Measurements from ENCODE around the gene C11orf21. TPM values are rescaled to one million over a fixed set of nuclear protein-coding genes. Genes with fewer than 3 reads are reported as not detected.

The C11orf21 gene
- total and polyA plus RNA-seq, 12 donors: 0.04 to 2.1 (median 0.37) TPM

DNA sequence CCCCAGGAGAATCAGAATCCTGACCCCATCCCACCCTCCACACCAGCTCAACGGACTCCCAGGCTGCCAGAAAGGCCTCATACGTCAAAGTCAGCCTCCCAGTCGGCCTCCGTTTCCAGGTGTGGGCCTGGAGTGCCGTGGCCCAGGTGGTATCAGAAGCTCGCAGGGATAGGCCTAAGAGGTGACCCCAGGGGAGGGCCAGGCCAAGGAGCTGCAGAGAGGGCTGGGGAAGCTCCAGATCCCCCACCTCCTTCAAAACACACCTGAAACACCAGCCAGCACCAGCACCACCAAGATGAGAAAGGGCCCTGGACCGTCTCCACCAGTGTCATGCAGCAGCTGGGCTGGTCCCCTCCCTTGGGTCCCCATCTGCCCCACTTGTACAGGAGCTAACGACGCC is 51.7 kb downstream of the C11orf21 start:
- no peaks in the 10 kb centered on the region for H3K36me3 ChIP-seq (replicated peaks in 1 of 2)
- intact Hi-C loops (cut with DNase I): no loop called here
- no peak for TF ChIP-seq POLR2A (IDR thresholded peaks at IDR 0.05)
- TF ChIP-seq, protein P1, sequence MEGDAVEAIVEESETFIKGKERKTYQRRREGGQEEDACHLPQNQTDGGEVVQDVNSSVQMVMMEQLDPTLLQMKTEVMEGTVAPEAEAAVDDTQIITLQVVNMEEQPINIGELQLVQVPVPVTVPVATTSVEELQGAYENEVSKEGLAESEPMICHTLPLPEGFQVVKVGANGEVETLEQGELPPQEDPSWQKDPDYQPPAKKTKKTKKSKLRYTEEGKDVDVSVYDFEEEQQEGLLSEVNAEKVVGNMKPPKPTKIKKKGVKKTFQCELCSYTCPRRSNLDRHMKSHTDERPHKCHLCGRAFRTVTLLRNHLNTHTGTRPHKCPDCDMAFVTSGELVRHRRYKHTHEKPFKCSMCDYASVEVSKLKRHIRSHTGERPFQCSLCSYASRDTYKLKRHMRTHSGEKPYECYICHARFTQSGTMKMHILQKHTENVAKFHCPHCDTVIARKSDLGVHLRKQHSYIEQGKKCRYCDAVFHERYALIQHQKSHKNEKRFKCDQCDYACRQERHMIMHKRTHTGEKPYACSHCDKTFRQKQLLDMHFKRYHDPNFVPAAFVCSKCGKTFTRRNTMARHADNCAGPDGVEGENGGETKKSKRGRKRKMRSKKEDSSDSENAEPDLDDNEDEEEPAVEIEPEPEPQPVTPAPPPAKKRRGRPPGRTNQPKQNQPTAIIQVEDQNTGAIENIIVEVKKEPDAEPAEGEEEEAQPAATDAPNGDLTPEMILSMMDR (IDR thresholded peaks at IDR 0.05): no peak
- H3K9me3 ChIP-seq (replicated peaks in 1 of 3): no peaks in the 10 kb centered on the region
- H3K27ac ChIP-seq: no peak overlapping the region
- no peaks in the 10 kb centered on the region for H3K27me3 ChIP-seq
- no peaks in the 10 kb centered on the region for H3K4me1 ChIP-seq (replicated peaks in 1 of 2)
- no peak overlapping the region for H3K4me3 ChIP-seq
- WGBS, 4 donors: 77 to 84% (median 77%) methylated on average over 4 to 9 of the region's 9 CpGs; no CpG with 5 or more reads in 1 of the 4 donors
- DNase-seq: peak in 1 of 7 donors; percentile 28

DNA sequence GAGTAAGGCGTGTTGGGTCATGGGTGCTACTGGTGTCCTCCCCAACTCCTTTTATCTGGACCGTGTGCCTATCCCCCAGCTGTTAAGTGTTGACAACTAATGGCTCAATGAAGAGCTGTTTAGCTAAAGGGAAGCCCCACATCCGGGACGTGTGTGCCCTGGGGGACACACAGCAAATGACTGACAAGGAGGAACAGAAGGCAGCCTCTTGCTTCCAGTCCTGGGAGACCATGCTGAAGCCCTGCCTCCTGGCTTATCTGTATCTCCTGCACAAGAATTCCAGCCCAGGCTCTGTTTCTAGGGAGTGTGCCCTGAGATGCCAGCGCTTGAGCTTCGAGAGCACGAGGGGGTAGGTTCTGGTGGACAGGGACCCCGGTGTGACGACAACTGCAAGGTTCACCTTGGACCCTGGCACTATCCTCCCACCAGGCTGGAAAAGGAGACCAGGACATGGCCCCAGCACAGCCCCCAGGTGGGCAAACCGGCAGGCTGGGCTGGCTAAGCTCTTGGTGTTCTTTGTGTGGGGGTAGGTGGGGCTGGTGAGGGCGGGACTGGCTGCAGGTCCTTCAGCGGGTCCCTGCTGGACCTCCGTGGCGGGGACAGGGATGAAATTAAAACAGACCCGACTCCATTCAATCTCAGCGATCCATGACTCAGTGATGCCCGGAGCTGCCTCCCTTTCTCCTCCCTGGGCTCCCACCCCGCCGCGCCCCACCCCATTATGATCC is 52.4 kb downstream of the C11orf21 start:
- intact Hi-C loops (cut with DNase I): no loop called here
- no peaks in the 10 kb centered on the region for H3K9me3 ChIP-seq (replicated peaks in 1 of 3)
- TF ChIP-seq, protein P1 (IDR thresholded peaks at IDR 0.05): no peak
- no peak for TF ChIP-seq POLR2A (IDR thresholded peaks at IDR 0.05)
- no peak overlapping the region for H3K4me3 ChIP-seq
- H3K27ac ChIP-seq: no peak overlapping the region
- DNase-seq: no peak
- no peaks in the 10 kb centered on the region for H3K4me1 ChIP-seq (replicated peaks in 1 of 2)
- no peaks in the 10 kb centered on the region for H3K27me3 ChIP-seq
- WGBS, 4 donors: 83 to 90% (median 87%) methylated on average over 10 to 20 of the region's 20 CpGs
- H3K36me3 ChIP-seq (replicated peaks in 1 of 2): no peaks in the 10 kb centered on the region

DNA sequence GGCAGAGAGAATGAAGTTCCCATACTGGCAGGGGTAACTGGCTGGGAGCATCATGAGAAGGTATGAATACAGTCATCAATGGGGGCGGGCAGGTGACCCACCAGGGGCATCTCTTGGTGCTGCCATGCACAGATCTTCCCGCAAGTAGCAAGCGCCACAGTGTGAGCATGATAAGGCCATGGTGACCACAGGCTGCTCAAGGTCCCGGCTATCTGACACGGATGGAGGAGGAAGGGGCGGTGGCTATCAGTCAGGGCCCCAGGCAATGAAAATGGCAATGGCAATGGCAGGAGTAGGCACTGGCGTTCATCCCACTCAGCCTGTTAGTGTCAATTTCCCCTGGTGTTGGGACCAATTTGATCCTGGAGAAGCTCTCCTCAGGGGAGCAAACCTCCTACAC is 53.0 kb downstream of the C11orf21 start:
- H3K4me1 ChIP-seq (replicated peaks in 1 of 2): no peaks in the 10 kb centered on the region
- no peaks in the 10 kb centered on the region for H3K27me3 ChIP-seq
- H3K36me3 ChIP-seq (replicated peaks in 1 of 2): no peaks in the 10 kb centered on the region
- H3K9me3 ChIP-seq (replicated peaks in 1 of 3): no peaks in the 10 kb centered on the region
- peak in 1 of 7 donors; percentile 35 for DNase-seq
- no peak overlapping the region for H3K4me3 ChIP-seq
- no peak overlapping the region for H3K27ac ChIP-seq
- no peak for TF ChIP-seq POLR2A (IDR thresholded peaks at IDR 0.05)
- TF ChIP-seq, protein P1 (IDR thresholded peaks at IDR 0.05): no peak
- intact Hi-C loops (cut with DNase I): no loop called here
- WGBS, 4 donors: 81 to 88% (median 86%) methylated on average over 3 to 7 of the region's 7 CpGs

DNA sequence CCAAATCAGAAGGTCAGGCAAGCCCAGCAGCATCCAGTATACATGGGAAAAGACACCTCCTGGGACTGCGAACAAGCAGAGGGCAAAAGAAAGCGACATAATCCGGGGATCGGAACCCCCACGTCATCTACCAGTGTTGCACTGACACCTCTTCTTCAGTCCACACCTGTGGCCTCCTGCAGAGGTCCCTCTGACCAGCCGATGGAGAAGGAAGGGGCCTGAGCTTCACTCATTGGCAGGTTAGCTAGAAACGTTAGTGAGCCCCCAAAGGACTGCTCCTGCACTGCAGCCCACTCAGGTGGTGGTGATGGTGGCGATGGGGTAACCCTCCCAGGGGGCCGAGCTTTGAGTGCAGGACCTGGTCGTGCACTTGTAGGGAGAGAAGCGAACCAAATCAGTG is 53.5 kb downstream of the C11orf21 start:
- no peaks in the 10 kb centered on the region for H3K36me3 ChIP-seq (replicated peaks in 1 of 2)
- no peak for TF ChIP-seq POLR2A (IDR thresholded peaks at IDR 0.05)
- TF ChIP-seq, protein P1 (IDR thresholded peaks at IDR 0.05): no peak
- 83 to 90% (median 86%) methylated on average over 9 to 11 of the region's 11 CpGs for WGBS, 4 donors

More for the DNA sequence above, 53.5 kb downstream of the C11orf21 start:
- intact Hi-C loops (cut with DNase I): no loop called here
- H3K4me3 ChIP-seq: no peak overlapping the region
- no peak for DNase-seq
- no peaks in the 10 kb centered on the region for H3K9me3 ChIP-seq (replicated peaks in 1 of 3)
- H3K4me1 ChIP-seq (replicated peaks in 1 of 2): no peaks in the 10 kb centered on the region
- H3K27me3 ChIP-seq: no peaks in the 10 kb centered on the region
- no peak overlapping the region for H3K27ac ChIP-seq

All from adrenal gland (tissue), 12 donors.